Activated T-cell treated with anti-CD3 and anti-CD28 coated beads for 1 hour (primary cell): Measurements from ENCODE around the gene FCER1A.

ENCODE experiments used
- DNase-seq: peaks from one replicate; pipeline ENCODE4 v3.0.0-alpha.2; 2020; ENCODE audit warnings: low read depth

FCER1A gene

DNA sequence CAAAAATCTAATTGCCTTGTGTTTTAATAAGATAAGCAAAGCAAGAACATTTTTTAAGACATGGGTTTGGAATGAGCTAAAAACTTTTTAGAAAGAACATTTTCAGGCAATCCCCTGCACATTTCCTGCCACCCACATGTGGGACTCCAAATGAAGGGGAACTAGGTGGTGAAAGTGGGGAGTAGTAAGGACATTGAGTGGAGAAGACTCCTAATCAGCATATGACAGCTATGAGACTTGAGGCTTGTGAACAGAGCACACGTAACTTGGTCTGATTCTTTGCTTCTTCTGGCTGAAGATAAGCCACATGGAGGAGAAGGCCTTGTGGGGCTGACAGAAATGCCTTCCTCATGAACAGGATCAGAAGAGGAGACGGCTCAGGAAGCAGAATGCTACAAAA, 50.3 kb downstream of the FCER1A start:
- DNase-seq = no peak
